SW480 (cell line): ENCODE data around the gene KNSTRN.

ENCODE experiments used
- DNase-seq: peaks from one replicate; pipeline ENCODE4 v3.0.0-alpha.2; 2016; ENCODE audit warnings: low spot score

Gene KNSTRN

GRCh38 chr15:40345867-40346578, 36.5 kb upstream of the KNSTRN start:
- no peak for DNase-seq

DNA sequence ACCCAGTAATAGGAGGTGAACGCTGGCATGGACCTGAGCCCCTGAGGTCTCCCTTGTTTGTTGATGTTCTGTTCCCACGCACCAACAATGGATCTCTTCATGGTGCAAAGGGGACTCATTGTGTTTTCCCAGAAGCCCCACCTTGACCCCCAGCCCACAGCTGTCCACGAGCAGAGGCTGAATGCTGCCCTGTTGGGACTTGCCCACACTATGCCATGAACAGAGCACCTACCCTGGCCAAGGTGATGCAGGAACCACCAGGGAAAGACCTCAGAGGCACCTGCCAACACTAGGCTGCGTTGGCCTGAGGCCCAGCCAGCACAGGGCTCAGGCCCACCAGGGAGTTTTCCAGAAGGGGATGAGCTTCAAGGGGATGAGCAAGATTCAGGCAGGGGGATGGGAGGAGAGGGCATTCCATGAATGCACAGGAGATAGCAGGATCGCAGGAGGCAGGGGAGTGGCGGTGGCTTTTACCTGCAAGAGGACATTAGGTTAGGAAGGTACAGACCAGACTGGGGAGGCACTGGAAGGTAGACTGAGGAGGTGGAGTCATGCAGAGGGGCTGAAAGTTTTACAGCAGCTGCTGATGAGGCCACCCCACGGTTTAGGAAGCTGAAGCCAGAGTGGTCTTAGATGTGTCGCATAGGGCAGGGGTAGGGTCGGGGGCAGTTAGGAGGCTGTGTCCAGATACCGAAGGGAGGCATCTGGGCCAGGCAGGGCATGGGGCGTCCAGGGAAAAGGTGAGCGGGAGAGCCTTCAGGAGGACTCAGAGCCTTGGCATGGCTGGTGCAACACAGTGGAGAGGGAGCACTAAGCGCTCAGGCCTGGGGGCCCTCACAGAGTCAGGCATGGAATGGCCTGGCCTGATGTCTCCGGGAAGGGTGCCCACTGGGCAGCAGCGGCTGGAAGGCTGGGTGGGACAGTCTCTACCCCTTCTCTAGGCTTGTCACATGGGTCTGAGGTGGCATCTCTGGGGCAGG, 35.7 kb upstream of the KNSTRN start:
- no peak for DNase-seq

DNA sequence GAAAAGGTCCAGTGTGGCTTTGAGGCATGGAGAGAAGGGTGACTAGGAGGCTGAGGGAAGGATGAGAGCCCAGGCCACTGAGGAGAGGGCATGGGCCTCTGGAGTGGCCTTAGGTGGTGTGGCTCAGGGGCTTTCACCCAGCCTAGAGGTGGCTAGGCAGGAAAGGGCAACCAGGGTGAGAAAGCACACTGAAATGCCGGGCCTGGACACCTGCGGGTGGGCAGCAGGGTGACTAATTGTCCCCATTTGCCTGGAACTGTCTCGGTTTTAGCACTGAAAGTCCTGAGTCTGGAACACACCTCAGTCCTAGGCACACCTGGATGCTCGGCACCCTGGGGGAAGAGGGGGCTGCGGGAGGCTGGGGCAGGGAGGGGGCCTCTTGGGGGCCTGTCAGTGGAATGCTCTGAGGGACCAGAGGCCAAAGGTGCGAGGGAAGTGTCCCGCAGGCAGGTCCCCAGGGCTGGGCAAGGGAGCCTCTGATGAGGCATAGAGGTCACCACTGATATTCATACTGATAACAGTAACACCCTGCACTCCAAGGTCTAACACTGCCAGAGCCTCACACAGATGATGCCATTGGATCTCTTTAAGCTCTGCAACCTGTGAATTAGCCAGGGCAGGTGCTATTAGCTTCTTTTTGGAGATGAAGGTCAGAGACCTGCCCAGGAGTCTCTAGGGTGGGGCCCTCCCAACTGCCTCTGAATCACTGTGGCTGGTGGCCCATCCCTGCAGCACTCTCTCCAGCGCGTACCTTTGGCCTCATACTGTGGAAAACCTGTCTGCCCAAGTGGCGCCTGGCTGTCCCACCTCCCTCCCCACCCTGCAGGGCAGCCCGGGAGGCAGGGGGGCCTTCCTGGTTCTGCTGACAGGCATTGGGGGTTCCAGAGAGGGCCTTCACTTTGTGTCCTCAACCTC, 34.7 kb upstream of the KNSTRN start:
- peak; percentile 33 for DNase-seq

- no peak for DNase-seq
Measured at GRCh38 chr15:40348474-40348870, 34.0 kb upstream of the KNSTRN start.

DNA sequence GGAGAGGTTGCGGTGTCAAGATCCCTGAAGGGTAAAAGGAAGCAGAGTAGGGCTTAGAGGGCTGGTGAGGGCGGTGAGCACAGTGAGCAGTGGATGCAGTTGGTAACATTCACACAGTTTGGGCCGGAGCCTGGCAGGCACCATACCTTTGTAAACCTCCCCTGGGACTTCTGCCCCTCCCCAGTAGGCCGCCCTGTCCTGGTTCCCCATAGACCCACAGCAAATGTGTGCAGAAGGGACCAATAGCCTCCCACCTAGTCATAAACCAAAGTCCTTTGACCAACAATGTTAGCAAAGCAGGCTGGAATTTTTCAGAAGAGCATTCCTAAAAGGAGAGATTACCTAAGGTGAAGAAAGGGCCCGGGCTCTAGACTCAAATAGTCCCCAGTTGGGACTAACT, 33.4 kb upstream of the KNSTRN start:
- DNase-seq, result no peak

- DNase-seq, result no peak
Measured at GRCh38 chr15:40352281-40352901, 30.1 kb upstream of the KNSTRN start.

DNA sequence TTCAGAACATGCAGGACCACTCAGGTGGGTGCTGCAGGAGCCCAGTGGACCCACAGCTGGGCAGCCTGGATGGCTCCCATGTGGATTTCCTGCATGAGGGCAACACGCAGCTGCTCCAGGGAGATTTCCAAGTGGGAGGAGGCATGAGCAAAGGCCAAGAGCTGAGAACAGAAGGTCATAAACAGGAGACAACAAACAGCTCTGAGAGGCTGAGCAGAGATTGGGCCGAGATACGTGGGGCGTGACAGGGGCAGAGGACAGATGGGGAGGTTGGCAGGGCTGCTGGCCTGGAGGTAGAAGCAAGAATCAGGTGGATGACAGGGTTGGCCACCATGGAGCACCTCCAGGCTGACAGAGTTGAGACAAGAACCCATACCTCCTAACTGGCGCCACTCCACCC, 28.8 kb upstream of the KNSTRN start:
- DNase-seq, result no peak

GRCh38 chr15:40354408-40355171, 27.9 kb upstream of the KNSTRN start:
- DNase-seq, result no peak

DNA sequence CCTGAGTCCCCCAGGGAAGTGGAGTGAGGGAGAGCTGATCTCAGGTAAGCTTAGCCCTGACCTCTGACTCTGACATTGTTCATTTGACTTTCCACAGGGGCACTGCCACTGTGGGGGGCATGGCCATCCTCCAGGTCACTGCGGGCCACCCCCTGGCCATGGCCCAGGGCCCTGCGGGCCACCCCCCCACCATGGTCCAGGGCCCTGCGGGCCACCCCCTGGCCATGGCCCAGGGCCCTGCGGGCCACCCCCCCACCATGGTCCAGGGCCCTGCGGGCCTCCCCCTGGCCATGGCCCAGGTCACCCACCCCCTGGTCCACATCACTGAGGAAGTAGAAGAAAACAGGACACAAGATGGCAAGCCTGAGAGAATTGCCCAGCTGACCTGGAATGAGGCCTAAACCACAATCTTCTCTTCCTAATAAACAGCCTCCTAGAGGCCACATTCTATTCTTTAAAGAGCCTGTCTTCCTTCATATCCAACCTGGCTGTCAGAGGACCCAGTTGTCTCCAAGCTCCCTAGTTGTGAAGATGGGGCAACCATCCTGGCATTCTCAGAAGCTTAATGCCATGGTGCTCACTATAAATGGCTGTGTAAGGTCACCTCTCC, 26.4 kb upstream of the KNSTRN start:
- no peak for DNase-seq

DNA sequence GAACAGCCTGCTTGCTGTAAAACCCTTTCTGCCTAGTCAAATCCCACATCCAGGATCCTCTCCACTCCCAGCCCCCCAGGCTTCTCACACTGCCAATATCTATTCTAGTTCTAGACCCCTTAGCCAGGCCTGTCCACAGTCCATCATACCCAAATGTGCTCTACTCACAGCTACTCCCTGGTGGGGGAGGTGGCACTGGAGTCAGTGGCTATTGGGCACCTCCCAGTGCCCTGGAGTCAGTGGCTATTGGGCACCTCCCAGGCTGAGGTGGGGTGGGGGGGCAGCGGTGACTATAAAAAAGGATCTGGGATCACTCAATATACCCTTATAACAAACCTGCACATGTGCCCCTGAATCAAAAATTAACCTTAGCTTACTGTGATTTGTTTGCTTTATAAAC, 25.3 kb upstream of the KNSTRN start:
- DNase-seq, result no peak

GRCh38 chr15:40357723-40358470, 24.6 kb upstream of the KNSTRN start, which contains the start of gene DISP2:
TSS of gene DISP2 (plus strand) at chr15:40358219. CDS start at chr15:40358322, 103 bp downstream.
- DNase-seq, result peak; percentile 70

DNA sequence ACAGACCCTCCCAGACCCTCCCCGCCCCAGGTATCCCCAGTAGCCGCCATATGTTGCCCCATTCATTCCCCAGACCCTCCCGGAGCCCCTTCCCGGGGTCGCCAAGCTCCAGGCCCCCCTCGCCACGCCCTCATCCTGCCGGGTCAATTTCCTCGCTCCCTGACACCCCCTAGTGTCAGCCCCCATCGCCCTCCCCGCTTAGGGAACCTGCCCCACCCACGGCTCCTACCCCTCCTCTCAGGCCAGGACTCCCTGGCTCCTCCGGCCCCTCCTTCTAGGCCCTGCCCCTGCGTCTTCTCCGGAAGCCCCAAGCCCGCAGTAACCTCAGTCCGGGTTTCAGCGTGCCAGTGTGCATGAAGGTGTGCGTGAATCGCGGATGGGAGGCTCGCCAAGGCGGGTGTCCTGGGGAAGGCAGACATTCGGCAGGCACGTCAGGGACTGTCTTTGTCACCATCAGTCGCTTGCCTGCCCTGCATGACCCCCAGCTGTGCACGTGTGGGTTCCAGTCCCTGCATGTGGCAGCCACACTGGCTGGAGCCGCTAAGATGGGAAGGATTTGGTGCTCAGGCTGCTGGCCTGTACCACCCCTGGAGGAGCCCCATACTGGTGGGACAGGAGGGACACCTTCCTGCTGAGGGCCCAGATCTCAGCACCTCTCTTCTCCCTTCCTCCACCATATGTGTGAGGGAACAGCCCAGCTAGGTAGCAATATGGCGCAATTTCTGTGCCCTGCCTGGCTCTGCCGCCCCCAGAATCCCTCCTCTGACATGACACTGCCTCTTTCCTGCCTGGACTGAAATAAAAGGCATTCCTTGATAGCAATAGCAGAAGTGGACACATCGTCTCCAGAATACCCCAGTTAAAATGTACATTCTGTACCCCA, 23.8 kb upstream of the KNSTRN start:
- no peak for DNase-seq

GRCh38 chr15:40360015-40360414, 22.5 kb upstream of the KNSTRN start:
- DNase-seq, result no peak

GRCh38 chr15:40361640-40362039, 20.9 kb upstream of the KNSTRN start:
- DNase-seq, result no peak

DNA sequence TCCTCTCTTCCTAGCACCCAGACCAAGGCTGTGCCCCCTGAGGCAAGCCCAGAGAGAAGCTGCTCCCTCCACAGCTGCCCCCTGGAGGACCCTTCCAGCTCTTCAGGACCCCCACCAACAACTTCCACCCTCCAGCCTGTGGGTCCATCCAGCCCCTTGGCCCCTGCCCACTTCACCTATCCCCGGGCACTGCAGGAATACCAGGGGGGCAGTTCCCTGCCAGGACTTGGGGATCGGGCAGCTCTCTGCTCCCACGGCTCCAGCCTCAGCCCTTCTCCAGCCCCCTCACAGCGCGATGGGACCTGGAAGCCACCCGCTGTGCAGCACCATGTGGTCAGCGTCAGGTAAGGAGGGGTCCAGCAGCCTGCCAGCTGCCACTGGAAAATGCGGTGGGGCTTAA, 18.9 kb upstream of the KNSTRN start:
- no peak for DNase-seq

- DNase-seq, result no peak
Measured at GRCh38 chr15:40364251-40364650, 18.3 kb upstream of the KNSTRN start.

DNA sequence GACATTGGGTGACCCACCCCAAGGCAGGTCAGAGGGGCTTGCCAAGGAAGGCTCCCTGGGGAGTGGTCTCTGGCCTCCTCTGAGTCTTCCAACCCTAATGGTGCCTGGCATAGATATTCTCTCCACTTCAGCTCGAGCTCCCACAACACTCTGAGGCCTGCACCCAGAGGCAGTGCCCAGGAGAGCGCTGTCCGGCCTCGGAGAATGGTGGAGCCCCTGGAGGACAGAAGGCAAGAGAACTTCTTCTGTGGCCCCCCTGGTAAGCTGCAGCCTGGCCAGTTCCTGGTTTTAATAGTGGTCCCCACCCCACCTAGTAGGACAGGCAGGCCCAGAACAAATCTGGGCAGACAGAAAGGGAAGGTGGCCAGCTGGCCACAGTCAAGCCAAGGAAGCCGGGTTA, 17.5 kb upstream of the KNSTRN start:
- no peak for DNase-seq

- DNase-seq, result no peak
Measured at GRCh38 chr15:40365624-40366456, 16.7 kb upstream of the KNSTRN start.
